Spleen (tissue), 11 donors: Measurements from ENCODE around the gene MUC4. TPM values are rescaled to one million over a fixed set of nuclear protein-coding genes. Genes with fewer than 3 reads are reported as not detected.

Source experiments
- DNase-seq: peaks from one replicate; pipeline ENCODE4 v3.0.0-alpha.2; 2020
- H3K27ac ChIP-seq, 8 donors: fragments of 200-600 bp; sonication (generic) in 7 of 8; 1 replicate in 4 of 8; 2 replicates in 4 of 8; pipeline versions ENCODE4 v1.5.0 to v1.8.0; 2016 to 2021; ENCODE audit warnings: inconsistent platforms in 4 of 8, mild to moderate bottlenecking in 4 of 8, moderate library complexity in 1 of 8
- H3K27me3 ChIP-seq, 7 donors: fragments of 200-600 bp; sonication (generic) in 6 of 7; replicated peaks in 1 of 7; 1 replicate in 4 of 7; 2 replicates in 3 of 7; pipeline versions ENCODE4 v1.5.0 to v1.8.0; 2016 to 2021; ENCODE audit warnings: inconsistent platforms in 3 of 7, mild to moderate bottlenecking in 1 of 7
- H3K36me3 ChIP-seq, 6 donors: fragments of 200-600 bp; sonication (generic) in 5 of 6; 1 replicate in 4 of 6; 2 replicates in 2 of 6; pipeline versions ENCODE4 v1.5.0 to v1.8.0; 2016 to 2021; ENCODE audit warnings: inconsistent platforms in 2 of 6
- H3K4me1 ChIP-seq, 6 donors: fragments of 200-600 bp; sonication (generic) in 5 of 6; 1 replicate in 3 of 6; 2 replicates in 3 of 6; pipeline versions ENCODE4 v1.5.0 to v1.8.0; 2016 to 2021; ENCODE audit warnings: inconsistent platforms in 3 of 6
- H3K4me3 ChIP-seq, 8 donors: fragments of 200-600 bp; sonication (generic) in 7 of 8; 1 replicate in 4 of 8; 2 replicates in 4 of 8; pipeline versions ENCODE4 v1.5.0 to v1.8.0; 2016 to 2021; ENCODE audit warnings: inconsistent platforms in 4 of 8, mild to moderate bottlenecking in 4 of 8, moderate library complexity in 2 of 8
- H3K9me3 ChIP-seq, 8 donors: fragments of 200-600 bp; sonication (generic) in 7 of 8; 1 replicate in 4 of 8; 2 replicates in 4 of 8; pipeline versions ENCODE4 v1.5.0 to v1.8.0; 2016 to 2021; ENCODE audit warnings: inconsistent platforms in 4 of 8
- CTCF ChIP-seq, 11 experiments: fragments of 200-600 bp in 7 of 11; fragments of 450-650 bp in 4 of 11; sonication (generic) in 4 of 11; IDR thresholded peaks in 8 of 11; conservative IDR thresholded peaks in 3 of 11; 1 replicate in 7 of 11; 2 replicates in 4 of 11; pipeline versions ENCODE4 v1.4.0 to v1.8.0; 2016 to 2021; ENCODE audit warnings: antibody characterized with exemption in 11 of 11, inconsistent platforms in 4 of 11, mild to moderate bottlenecking in 1 of 11
- POLR2A ChIP-seq, 3 donors: fragments of 450-650 bp; IDR thresholded peaks; one replicate each; pipeline ENCODE4 v1.5.1; 2017; ENCODE audit warnings: antibody characterized with exemption in 3 of 3, mild to moderate bottlenecking in 1 of 3
- POLR2AphosphoS5 ChIP-seq, 3 donors: sonication (generic); formaldehyde crosslinking; IDR thresholded peaks; one replicate each; pipeline ENCODE4 v1.5.1; 2017; ENCODE audit warnings: antibody characterized with exemption in 3 of 3
- WGBS, 5 donors: extraction: QIAGEN DNeasy Blood & Tissue Kit in 3 of 5; methylation state at CpG; one replicate each; pipeline versions ENCODE4 v1.1.5 to v1.1.7; 2013 to 2018; 5-methylcytosine and 5-hydroxymethylcytosine counted together
- intact Hi-C: fragments of 100-400 bp; cut with DNase I; formaldehyde crosslinking; loops from one replicate; pipeline ENCODE4 v1.15.0; 2023; ENCODE audit warnings: low total_unique reads
- polyA plus RNA-seq, 3 donors: library from polyadenylated mRNA; stranded (reverse); fragments of 200-250 nt; gene quantifications; one replicate each; pipeline ENCODE4 v1.2.1, GENCODE V29; 2013
- total RNA-seq, 7 donors: library from RNA; depleted of rRNA in 3 of 7; stranded (reverse); fragments of >200 nt in 3 of 7; fragmentation: NEBNext Ultra II Directional in 4 of 7; extraction: Animal tissue kit (Norgen Biotek cat#: 25700) in 4 of 7; gene quantifications; one replicate each; pipeline versions ENCODE4 v1.1.0 to v1.2.1, GENCODE V29; 2016 to 2021
- donor health status: healthy with polysubstance abuse.
- donor health status: DM: no; HTN: no; CAD: no; lungs with moderate emphysema.
- donor health status: DM: no; HTN: no; CAD: no.
- donor health status: Bipolar disorder and iron deficiency.
- donor health status: healthy.
- donor health status: DM: no; HTN: no; CAD: no.
- donor health status: DM: yes; HTN: yes; CAD: no.

MUC4 gene
- total and polyA plus RNA-seq, 10 donors: 0.02 to 0.03 TPM; not detected in 8

- TF ChIP-seq CTCF (IDR thresholded peaks at IDR 0.05 in 8 of 11, conservative IDR thresholded peaks at IDR 0.05 in 3 of 11) (no peak), POLR2A (IDR thresholded peaks at IDR 0.05) (no peak), POLR2AphosphoS5 (IDR thresholded peaks at IDR 0.05) (no peak)
- intact Hi-C loops: no loop called here
- H3K9me3 ChIP-seq: no peaks in the 10 kb centered on the region
- H3K4me3 ChIP-seq: no peak overlapping the region
- no peak overlapping the region for H3K27ac ChIP-seq
- H3K4me1 ChIP-seq: no peaks in the 10 kb centered on the region
- 42 to 78% (median 50%) methylated on average over 9 to 10 of the region's 10 CpGs for WGBS, 5 donors
- no peaks in the 10 kb centered on the region for H3K36me3 ChIP-seq
- peaks cover 0 to 57% (median 0%) of the 10 kb centered on the region in 7 donors for H3K27me3 ChIP-seq
- DNase-seq: no peak
Measured at GRCh38 chr3:195823280-195823679, 11.6 kb upstream of the MUC4 start.

- 82 to 90% (median 87%) methylated on average over 16 of the region's 16 CpGs for WGBS, 5 donors
- H3K9me3 ChIP-seq: no peaks in the 10 kb centered on the region
- no peaks in the 10 kb centered on the region for H3K4me1 ChIP-seq
- TF ChIP-seq CTCF (IDR thresholded peaks at IDR 0.05 in 8 of 11, conservative IDR thresholded peaks at IDR 0.05 in 3 of 11) (no peak), POLR2AphosphoS5 (IDR thresholded peaks at IDR 0.05) (no peak), POLR2A (IDR thresholded peaks at IDR 0.05) (no peak)
- H3K4me3 ChIP-seq: no peak overlapping the region
- H3K27ac ChIP-seq: no peak overlapping the region
- intact Hi-C loops: no loop called here
- peaks cover 0 to 63% (median 0%) of the 10 kb centered on the region in 7 donors for H3K27me3 ChIP-seq
- no peak for DNase-seq
- no peaks in the 10 kb centered on the region for H3K36me3 ChIP-seq
Measured at GRCh38 chr3:195822131-195822696, 10.5 kb upstream of the MUC4 start.

- TF ChIP-seq POLR2AphosphoS5 (IDR thresholded peaks at IDR 0.05) (no peak), CTCF (IDR thresholded peaks at IDR 0.05 in 8 of 11, conservative IDR thresholded peaks at IDR 0.05 in 3 of 11) (no peak), POLR2A (IDR thresholded peaks at IDR 0.05) (no peak)
- H3K4me1 ChIP-seq: no peaks in the 10 kb centered on the region
- no peak overlapping the region for H3K27ac ChIP-seq
- no peaks in the 10 kb centered on the region for H3K36me3 ChIP-seq
- H3K4me3 ChIP-seq: no peak overlapping the region
- 82 to 87% (median 84%) methylated on average over 21 of the region's 21 CpGs for WGBS, 5 donors
- intact Hi-C loops: no loop called here
- no peaks in the 10 kb centered on the region for H3K9me3 ChIP-seq
- H3K27me3 ChIP-seq: peaks cover 0 to 63% (median 0%) of the 10 kb centered on the region in 7 donors
- DNase-seq: no peak
Measured at GRCh38 chr3:195821403-195822130, 9.8 kb upstream of the MUC4 start.

GRCh38 chr3:195820901-195821300 is 9.2 kb upstream of the MUC4 start:
- Histone ChIP-seq H3K36me3 (no peaks in the 10 kb centered on the region), H3K27me3 (peaks cover 0 to 57% (median 0%) of the 10 kb centered on the region in 7 donors), H3K9me3 (no peaks in the 10 kb centered on the region), H3K27ac (no peak overlapping the region), H3K4me3 (no peak overlapping the region), H3K4me1 (no peaks in the 10 kb centered on the region)
- WGBS, 5 donors: 64 to 85% (median 79%) methylated on average over 3 to 5 of the region's 5 CpGs
- intact Hi-C loops: no loop called here
- no peak for DNase-seq
- no peak for TF ChIP-seq POLR2AphosphoS5 (IDR thresholded peaks at IDR 0.05)
- TF ChIP-seq CTCF (IDR thresholded peaks at IDR 0.05 in 8 of 11, conservative IDR thresholded peaks at IDR 0.05 in 3 of 11): no peak
- TF ChIP-seq POLR2A (IDR thresholded peaks at IDR 0.05): no peak
